NCI-H748 treated with DMSO at 0.1 percent for 48 hours (cell line): Measurements from ENCODE around the gene KRTAP4-12.
"Not testable (repeated sequence)": the region's sequence is repeated elsewhere in the genome, so short reads cannot be mapped to it uniquely, and the experiment has no call there.

ENCODE experiments used
- DNase-seq: peaks from one replicate; lab custom pipeline; 2025; lab: John Stamatoyannopoulos, UW

The KRTAP4-12 gene

DNA sequence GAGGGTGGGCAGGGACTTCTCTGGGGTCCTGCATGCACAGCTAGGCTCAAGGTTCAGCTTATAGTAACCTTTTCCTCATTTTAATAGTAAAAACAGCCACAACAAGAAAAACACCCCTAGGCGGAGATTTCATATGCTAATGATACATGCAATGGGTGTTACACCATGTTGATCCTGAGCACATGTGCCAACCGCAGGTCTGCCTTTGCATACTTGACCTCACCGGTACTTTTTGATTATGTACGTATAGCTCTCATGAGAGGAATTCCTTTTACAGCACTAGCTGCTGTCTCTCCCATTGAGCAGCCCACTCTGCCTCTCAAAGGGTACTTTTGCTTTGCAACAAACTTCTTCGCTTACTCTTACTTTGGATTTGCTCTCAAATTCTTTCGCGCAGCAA lies 27.9 kb downstream of the KRTAP4-12 start:
- no peak for DNase-seq

GRCh38 chr17:41088760-41089352 lies 35.1 kb downstream of the KRTAP4-12 start:
- not testable (repeated sequence) for DNase-seq

DNA sequence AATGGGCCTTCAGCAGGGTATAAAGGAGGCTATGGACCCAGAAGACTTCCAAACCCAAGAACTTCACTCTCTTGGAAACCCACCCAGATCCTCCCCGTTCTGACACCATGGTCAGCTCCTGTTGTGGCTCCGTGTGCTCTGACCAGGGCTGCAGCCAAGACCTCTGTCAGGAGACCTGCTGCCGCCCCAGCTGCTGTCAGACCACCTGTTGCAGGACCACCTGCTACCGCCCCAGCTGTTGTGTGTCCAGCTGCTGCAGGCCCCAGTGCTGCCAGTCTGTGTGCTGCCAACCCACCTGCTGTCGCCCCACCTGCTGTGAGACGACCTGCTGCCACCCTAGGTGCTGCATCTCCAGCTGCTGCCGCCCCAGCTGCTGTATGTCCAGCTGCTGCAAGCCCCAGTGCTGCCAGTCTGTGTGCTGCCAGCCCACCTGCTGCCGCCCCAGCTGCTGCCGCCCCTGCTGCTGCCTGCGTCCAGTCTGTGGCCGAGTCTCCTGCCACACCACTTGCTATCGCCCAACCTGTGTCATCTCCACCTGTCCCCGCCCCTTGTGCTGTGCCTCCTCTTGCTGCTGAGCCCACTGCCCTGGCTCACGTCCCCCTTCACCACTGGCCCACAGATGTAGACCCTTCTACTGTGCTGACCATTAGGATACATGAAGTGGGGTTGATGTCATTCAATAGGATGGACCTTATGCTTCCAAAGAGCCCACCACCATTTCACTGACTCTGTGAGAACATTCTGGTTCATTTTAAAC lies 39.7 kb downstream of the KRTAP4-12 start, which contains the start of gene KRTAP4-7:
KRTAP4-7 (plus strand) TSS at position 51 of the 757 bp plus-strand sequence; CDS start at position 108, 57 bp downstream.
- DNase-seq, result not testable (repeated sequence)

DNA sequence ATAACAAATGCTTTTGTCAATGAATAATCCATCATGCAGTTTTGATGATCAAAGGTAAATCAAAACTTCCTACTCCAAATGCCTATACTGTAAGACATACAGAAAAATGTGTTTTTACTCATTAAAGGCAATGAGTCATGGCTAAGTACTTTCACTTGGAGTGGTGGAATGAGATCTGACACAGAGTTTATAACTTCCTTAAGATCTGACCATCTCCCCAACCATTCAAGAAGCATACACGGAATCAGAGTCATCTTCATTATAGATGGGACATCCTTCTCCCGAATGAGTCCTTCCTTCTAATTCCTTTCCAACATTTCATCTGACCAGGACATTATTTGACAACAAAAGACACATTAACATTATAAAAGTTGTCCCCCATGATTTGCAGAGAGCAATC lies 40.6 kb downstream of the KRTAP4-12 start:
- not testable (repeated sequence) for DNase-seq

DNA sequence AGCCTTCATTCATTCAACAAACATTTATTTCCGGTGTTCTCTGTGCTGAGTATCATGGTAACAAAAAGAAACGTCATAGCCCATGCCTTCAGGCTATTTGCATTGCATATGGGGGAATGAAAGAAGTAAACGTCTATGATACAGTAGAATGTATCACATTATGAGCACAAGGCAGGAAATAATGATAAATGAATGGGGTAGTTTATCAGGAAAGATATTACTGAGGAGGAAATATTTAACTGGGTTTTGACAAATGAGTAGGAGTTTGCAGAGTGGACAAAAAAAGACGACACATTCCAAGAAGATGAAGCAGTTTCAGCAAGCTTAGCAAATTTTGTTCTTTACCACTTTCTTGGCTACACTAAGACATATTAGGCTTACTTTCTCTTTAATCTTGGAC lies 41.4 kb downstream of the KRTAP4-12 start:
- no peak for DNase-seq

GRCh38 chr17:41076788-41077187 lies 47.2 kb downstream of the KRTAP4-12 start:
- DNase-seq, result no peak

- DNase-seq, result no peak
Measured at GRCh38 chr17:41073676-41074075, 50.3 kb downstream of the KRTAP4-12 start.
